Smooth muscle cell (in vitro differentiated cells): Measurements from ENCODE around the gene NANOS1. TPM values are rescaled to one million over a fixed set of nuclear protein-coding genes. Genes with fewer than 3 reads are reported as not detected.

Experiments
- DNase-seq: peaks from one replicate; lab custom pipeline; 2025; ENCODE audit not compliant: unreplicated experiment; lab: John Stamatoyannopoulos, UW
- H2AFZ ChIP-seq: fragments of 200-600 bp; sonication (generic); 2 replicates; pipeline ENCODE4 v1.6.0; 2016; ENCODE audit warnings: antibody characterized with exemption, low read depth, mild to moderate bottlenecking
- H3F3A ChIP-seq: fragments of 200-600 bp; sonication (generic); 2 replicates; pipeline ENCODE4 v1.6.0; 2017; ENCODE audit warnings: antibody characterized with exemption, low read depth
- H3K27ac ChIP-seq: fragments of 200-600 bp; sonication (generic); 2 replicates; pipeline ENCODE4 v1.5.1; 2016; ENCODE audit warnings: low read depth, mild to moderate bottlenecking
- H3K27me3 ChIP-seq: fragments of 200-600 bp; sonication (generic); 2 replicates; pipeline ENCODE4 v1.6.1; 2016; ENCODE audit warnings: low read depth, mild to moderate bottlenecking
- H3K36me3 ChIP-seq: fragments of 200-600 bp; sonication (generic); 2 replicates; pipeline ENCODE4 v1.5.1; 2016; ENCODE audit warnings: low read depth
- H3K4me1 ChIP-seq: fragments of 200-600 bp; sonication (generic); 2 replicates; pipeline ENCODE4 v1.5.1; 2016; ENCODE audit warnings: low read depth
- H3K4me2 ChIP-seq: fragments of 200-600 bp; sonication (generic); 2 replicates; pipeline ENCODE4 v1.6.0; 2016; ENCODE audit warnings: mild to moderate bottlenecking
- H3K4me3 ChIP-seq: fragments of 200-600 bp; sonication (generic); 2 replicates; pipeline ENCODE4 v1.5.1; 2016; ENCODE audit warnings: mild to moderate bottlenecking
- H3K79me2 ChIP-seq: fragments of 200-600 bp; sonication (generic); 2 replicates; pipeline ENCODE4 v1.6.0; 2016; ENCODE audit warnings: low read depth, mild to moderate bottlenecking
- H3K9ac ChIP-seq: fragments of 200-600 bp; sonication (generic); 2 replicates; pipeline ENCODE4 v1.6.0; 2016; ENCODE audit warnings: low read depth
- H3K9me3 ChIP-seq: fragments of 200-600 bp; sonication (generic); replicated peaks from 2 replicates; pipeline ENCODE4 v1.5.1; 2016; ENCODE audit warnings: low read depth
- H4K20me1 ChIP-seq: fragments of 200-600 bp; sonication (generic); 2 replicates; pipeline ENCODE4 v1.6.0; 2016; ENCODE audit warnings: low read depth
- WGBS: methylation state at CpG from one replicate; pipeline ENCODE4 v1.1.7; 2016; ENCODE audit warnings: low lambda C conversion rate; 5-methylcytosine and 5-hydroxymethylcytosine counted together
- polyA plus RNA-seq: library from polyadenylated mRNA; unstranded; fragments of >200 nt; fragmentation: Nextera tagmentation; extraction: Ambion mirVana; gene quantifications from 2 replicates; pipeline ENCODE4 v1.2.1, GENCODE V29; 2016
- total RNA-seq: library from RNA; depleted of rRNA; stranded (reverse); fragments of >200 nt; gene quantifications from 2 replicates; pipeline ENCODE4 v1.2.3, GENCODE V29; 2014
- TF ChIP-seq, protein P1 (sequence below): fragments of 200-600 bp; sonication (generic); IDR thresholded peaks from 2 replicates; pipeline ENCODE4 v1.5.1; 2017; ENCODE audit warnings: borderline replicate concordance, mild to moderate bottlenecking, antibody characterized with exemption; ENCODE audit not compliant: insufficient read depth, poor library complexity, severe bottlenecking

The NANOS1 gene
- total and polyA plus RNA-seq, 2 experiments from 2014 or later, result 0.90 to 1.4 TPM

DNA sequence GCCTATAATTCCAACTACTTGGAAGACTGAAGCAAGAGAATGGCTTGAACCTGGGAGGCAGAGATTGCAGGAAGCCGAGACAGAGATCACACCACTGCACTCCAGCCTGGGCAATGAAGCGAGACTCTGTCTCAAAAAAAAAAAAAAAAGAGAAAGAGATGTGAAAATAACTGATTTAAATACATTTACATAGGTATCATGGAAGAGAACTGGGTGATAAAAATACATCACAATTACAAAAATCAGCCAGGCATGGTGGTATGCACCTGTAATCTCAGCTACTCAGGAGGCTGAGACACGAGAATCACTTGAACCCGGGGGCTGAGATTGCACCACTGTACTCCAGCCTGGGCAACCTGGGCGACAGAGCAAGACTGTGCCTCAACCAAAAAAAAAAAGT, 19.8 kb downstream of the NANOS1 start:
- DNase-seq, result no peak
- peaks cover 46% of the 10 kb centered on the region for H3K36me3 ChIP-seq
- H3K4me2 ChIP-seq, result no peak overlapping the region
- no peaks in the 10 kb centered on the region for H3K27me3 ChIP-seq
- no peaks in the 10 kb centered on the region for H3K9me3 ChIP-seq
- H3K4me3 ChIP-seq, result no peak overlapping the region
- H3K9ac ChIP-seq, result no peak overlapping the region
- WGBS, result 92% methylated on average over 5 of the region's 5 CpGs
- H2AFZ ChIP-seq, result no peak overlapping the region
- H4K20me1 ChIP-seq, result peaks cover 98% of the 10 kb centered on the region
- H3K27ac ChIP-seq, result no peak overlapping the region
- TF ChIP-seq, protein P1, sequence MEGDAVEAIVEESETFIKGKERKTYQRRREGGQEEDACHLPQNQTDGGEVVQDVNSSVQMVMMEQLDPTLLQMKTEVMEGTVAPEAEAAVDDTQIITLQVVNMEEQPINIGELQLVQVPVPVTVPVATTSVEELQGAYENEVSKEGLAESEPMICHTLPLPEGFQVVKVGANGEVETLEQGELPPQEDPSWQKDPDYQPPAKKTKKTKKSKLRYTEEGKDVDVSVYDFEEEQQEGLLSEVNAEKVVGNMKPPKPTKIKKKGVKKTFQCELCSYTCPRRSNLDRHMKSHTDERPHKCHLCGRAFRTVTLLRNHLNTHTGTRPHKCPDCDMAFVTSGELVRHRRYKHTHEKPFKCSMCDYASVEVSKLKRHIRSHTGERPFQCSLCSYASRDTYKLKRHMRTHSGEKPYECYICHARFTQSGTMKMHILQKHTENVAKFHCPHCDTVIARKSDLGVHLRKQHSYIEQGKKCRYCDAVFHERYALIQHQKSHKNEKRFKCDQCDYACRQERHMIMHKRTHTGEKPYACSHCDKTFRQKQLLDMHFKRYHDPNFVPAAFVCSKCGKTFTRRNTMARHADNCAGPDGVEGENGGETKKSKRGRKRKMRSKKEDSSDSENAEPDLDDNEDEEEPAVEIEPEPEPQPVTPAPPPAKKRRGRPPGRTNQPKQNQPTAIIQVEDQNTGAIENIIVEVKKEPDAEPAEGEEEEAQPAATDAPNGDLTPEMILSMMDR, result no peak
- H3F3A ChIP-seq, result peaks cover 10% of the 10 kb centered on the region
- H3K79me2 ChIP-seq, result peaks cover 85% of the 10 kb centered on the region
- no peaks in the 10 kb centered on the region for H3K4me1 ChIP-seq

DNA sequence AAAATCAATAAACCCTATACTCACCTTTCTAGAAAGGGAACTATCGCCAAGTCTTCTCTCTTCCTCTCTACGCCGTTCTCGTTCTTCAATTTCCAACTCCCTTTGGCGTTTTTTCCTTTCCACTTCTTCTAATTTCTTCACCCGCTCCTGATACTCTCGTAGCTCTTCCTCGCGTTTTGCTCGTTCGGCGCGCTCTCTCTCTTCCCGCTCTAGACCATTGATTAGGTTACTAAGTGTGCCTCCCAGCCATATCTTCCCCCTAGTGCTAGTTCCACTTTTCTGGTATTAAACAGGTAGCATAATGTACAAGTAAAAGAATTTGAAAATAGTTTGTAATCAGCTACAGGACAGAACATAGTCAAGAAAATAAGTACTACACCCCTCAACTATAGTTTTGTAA, 20.3 kb downstream of the NANOS1 start:
- no peak overlapping the region for H3K4me2 ChIP-seq
- no peak overlapping the region for H3K27ac ChIP-seq
- no peak overlapping the region for H3K9ac ChIP-seq
- no peaks in the 10 kb centered on the region for H3K27me3 ChIP-seq
- peaks cover 49% of the 10 kb centered on the region for H3K36me3 ChIP-seq
- TF ChIP-seq, protein P1, result no peak
- H3K79me2 ChIP-seq, result peaks cover 83% of the 10 kb centered on the region
- no peaks in the 10 kb centered on the region for H3K9me3 ChIP-seq
- no peaks in the 10 kb centered on the region for H3K4me1 ChIP-seq
- no peak overlapping the region for H2AFZ ChIP-seq
- H3F3A ChIP-seq, result peaks cover 10% of the 10 kb centered on the region
- no peak overlapping the region for H3K4me3 ChIP-seq
- H4K20me1 ChIP-seq, result peaks cover 98% of the 10 kb centered on the region
- DNase-seq, result no peak
- WGBS, result 99% methylated on average over 14 of the region's 14 CpGs

DNA sequence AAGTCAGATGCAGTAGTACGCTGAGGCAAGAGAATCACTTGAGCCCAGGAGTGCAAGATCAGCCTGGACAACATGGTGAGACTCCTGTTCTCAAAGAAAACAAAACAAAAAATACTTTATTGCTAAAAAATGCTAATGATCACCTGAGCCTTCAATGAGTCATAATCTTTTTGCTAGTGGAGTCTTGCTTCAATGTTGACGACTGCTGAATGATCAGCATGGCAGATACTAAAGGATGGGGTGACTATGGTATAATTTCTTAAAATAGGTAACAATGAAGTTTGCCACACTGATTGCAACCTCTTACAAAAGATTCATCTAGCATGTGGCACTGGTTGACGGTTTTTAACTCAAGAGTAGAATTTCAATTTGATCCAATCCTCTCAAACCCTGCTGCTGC, 22.3 kb downstream of the NANOS1 start:
- no peak for DNase-seq
- H3K4me3 ChIP-seq, result no peak overlapping the region
- no peak overlapping the region for H2AFZ ChIP-seq
- no peaks in the 10 kb centered on the region for H3K9me3 ChIP-seq
- H3K79me2 ChIP-seq, result peaks cover 84% of the 10 kb centered on the region
- H3F3A ChIP-seq, result peaks cover 11% of the 10 kb centered on the region
- TF ChIP-seq, protein P1, result no peak
- peaks cover 54% of the 10 kb centered on the region for H3K36me3 ChIP-seq
- H3K4me1 ChIP-seq, result no peaks in the 10 kb centered on the region
- H3K9ac ChIP-seq, result no peak overlapping the region
- no peak overlapping the region for H3K4me2 ChIP-seq
- H4K20me1 ChIP-seq, result peaks cover 98% of the 10 kb centered on the region
- H3K27me3 ChIP-seq, result no peaks in the 10 kb centered on the region
- H3K27ac ChIP-seq, result no peak overlapping the region
- WGBS, result 98% methylated on average over 3 of the region's 3 CpGs

DNA sequence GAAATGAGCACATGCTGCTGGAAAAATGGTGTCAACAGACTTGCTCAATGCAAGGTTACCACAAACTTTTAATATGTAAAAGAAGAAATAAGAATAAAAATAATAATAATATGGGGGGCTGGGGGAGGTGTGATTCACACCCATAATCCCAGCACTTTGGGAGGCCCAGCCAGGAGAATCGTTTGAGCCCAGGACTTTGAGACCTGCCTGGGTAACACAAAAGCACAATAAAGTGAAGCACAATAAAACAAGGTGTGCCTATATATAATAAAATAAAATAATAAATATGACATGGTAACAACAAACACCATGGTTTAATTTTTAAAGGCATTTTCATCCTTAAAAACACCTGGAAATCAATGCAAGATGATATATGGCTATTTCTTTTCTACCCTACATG, 26.0 kb downstream of the NANOS1 start:
- no peak for DNase-seq
- peaks cover 69% of the 10 kb centered on the region for H3K36me3 ChIP-seq
- H3K4me3 ChIP-seq, result no peak overlapping the region
- TF ChIP-seq, protein P1, result no peak
- no peak overlapping the region for H2AFZ ChIP-seq
- 97% methylated on average over 1 of the region's 1 CpG for WGBS
- H3K9me3 ChIP-seq, result no peaks in the 10 kb centered on the region
- H3K4me2 ChIP-seq, result no peak overlapping the region
- peaks cover 23% of the 10 kb centered on the region for H3F3A ChIP-seq
- no peak overlapping the region for H3K27ac ChIP-seq
- H3K4me1 ChIP-seq, result no peaks in the 10 kb centered on the region
- no peak overlapping the region for H3K9ac ChIP-seq
- peaks cover 93% of the 10 kb centered on the region for H4K20me1 ChIP-seq
- H3K27me3 ChIP-seq, result no peaks in the 10 kb centered on the region
- H3K79me2 ChIP-seq, result peaks cover 91% of the 10 kb centered on the region
